Endothelial cell of umbilical vein (primary cell): ENCODE data around the gene GSDME. TPM values are rescaled to one million over a fixed set of nuclear protein-coding genes. Genes with fewer than 3 reads are reported as not detected.

Experiments
- BruUV-seq: library from RNA; stranded (reverse); fragments of 400-500 nt; replicated peaks from 2 replicates; lab custom pipeline; 2021; lab: Mats Ljungman, UMichigan
- CTCF ChIA-PET: fragments of 300-600, 350-600 bp; sonication (Branson Sonifier 250); formaldehyde crosslinking; loops from one replicate; lab custom pipeline; 2021; ENCODE audit warnings: antibody characterized with exemption, inconsistent platforms; lab: Charles Lee
- POLR2A ChIA-PET: fragments of 300-600, 350-600 bp; sonication (Branson Sonifier 250); formaldehyde crosslinking; loops from one replicate; lab custom pipeline; 2021; ENCODE audit warnings: antibody characterized with exemption, inconsistent platforms; lab: Charles Lee
- DNase-seq: peaks from one replicate; pipeline ENCODE4 v3.0.0-alpha.2; 2011; ENCODE audit warnings: low read depth, low spot score
- FAIRE-seq: peaks from 2 replicates; lab custom pipeline; 2011; peaks lifted over from hg19 to GRCh38; lab: Jason Lieb, UNC
- H2AFZ ChIP-seq: 2 replicates; pipeline ENCODE4 v1.6.0; 2012; ENCODE audit warnings: low read depth, low read length, control low read depth, inconsistent platforms
- H3K27ac ChIP-seq: 2 replicates; pipeline ENCODE4 v1.5.1; 2011; ENCODE audit warnings: low read depth, mild to moderate bottlenecking, control low read depth, low read length, moderate library complexity; ENCODE audit not compliant: insufficient read depth
- H3K27me3 ChIP-seq, 2 experiments: 2 replicates each; pipeline versions ENCODE4 v1.6.0 to v1.6.1; 2011; ENCODE audit warnings: low read length in 2 of 2, mixed read lengths in 1 of 2; ENCODE audit not compliant: control insufficient read depth in 2 of 2, insufficient read depth in 2 of 2
- H3K36me3 ChIP-seq, 2 experiments: 2 replicates in 1 of 2; 3 replicates in 1 of 2; pipeline ENCODE4 v1.5.1; 2011; ENCODE audit warnings: low read length in 2 of 2, mild to moderate bottlenecking in 1 of 2, moderate library complexity in 1 of 2; ENCODE audit not compliant: control insufficient read depth in 2 of 2, insufficient read depth in 2 of 2; ENCODE audit errors: extremely low read depth in 1 of 2
- H3K4me1 ChIP-seq: 3 replicates; pipeline ENCODE4 v1.5.1; 2011; ENCODE audit warnings: mild to moderate bottlenecking, low read length; ENCODE audit not compliant: control insufficient read depth, insufficient read depth; ENCODE audit errors: extremely low read depth
- H3K4me2 ChIP-seq: 2 replicates; pipeline ENCODE4 v1.6.1; 2011; ENCODE audit warnings: low read length, control low read depth, mixed read lengths; ENCODE audit not compliant: insufficient read depth
- H3K4me3 ChIP-seq, 3 experiments: fragments of 200-600 bp in 1 of 3; sonication (generic), shearing (Covaris generic) in 1 of 3; replicated peaks in 1 of 3; 2 replicates each; pipeline ENCODE4 v1.5.1; 2011 to 2016; ENCODE audit warnings: control low read depth in 3 of 3, low read length in 3 of 3, mild to moderate bottlenecking in 2 of 3, inconsistent platforms in 1 of 3, low read depth in 1 of 3, moderate library complexity in 1 of 3; ENCODE audit not compliant: insufficient read depth in 1 of 3
- H3K79me2 ChIP-seq: 2 replicates; pipeline ENCODE4 v1.6.0; 2012; ENCODE audit warnings: low read length, inconsistent platforms; ENCODE audit not compliant: control insufficient read depth, insufficient read depth
- H3K9ac ChIP-seq: replicated peaks from 2 replicates; pipeline ENCODE3; 2011; ENCODE audit warnings: low read length, control low read depth; ENCODE audit not compliant: insufficient read depth; ENCODE audit errors: extremely low read depth
- H3K9me1 ChIP-seq: replicated peaks from 3 replicates; pipeline ENCODE4 v1.6.0; 2011; ENCODE audit warnings: mild to moderate bottlenecking, low read length; ENCODE audit not compliant: control insufficient read depth, insufficient read depth; ENCODE audit errors: extremely low read depth
- H3K9me3 ChIP-seq: replicated peaks from 2 replicates; pipeline ENCODE4 v1.5.1; 2012; ENCODE audit warnings: low read length, inconsistent platforms; ENCODE audit not compliant: control insufficient read depth, insufficient read depth
- H4K20me1 ChIP-seq: replicated peaks from 2 replicates; pipeline ENCODE3; 2011; ENCODE audit warnings: mild to moderate bottlenecking, low read length; ENCODE audit not compliant: control insufficient read depth, insufficient read depth; ENCODE audit errors: extremely low read depth
- CTCF ChIP-seq, 2 donors: IDR thresholded peaks; 1 replicate in 1 of 2; 2 replicates in 1 of 2; pipeline ENCODE4 v1.5.1; 2011; ENCODE audit warnings: low read length in 2 of 2, mild to moderate bottlenecking in 2 of 2, moderate library complexity in 2 of 2, control low read depth in 1 of 2, inconsistent platforms in 1 of 2, low read depth in 1 of 2; ENCODE audit not compliant: insufficient read depth in 1 of 2; ENCODE audit errors: extremely low read depth in 1 of 2
- EZH2 ChIP-seq: IDR thresholded peaks from 2 replicates; pipeline ENCODE4 v1.6.1; 2012; ENCODE audit warnings: borderline replicate concordance, low read depth, mild to moderate bottlenecking, moderate library complexity, low read length, inconsistent platforms; ENCODE audit not compliant: severe bottlenecking
- FOS ChIP-seq: IDR thresholded peaks from 2 replicates; pipeline ENCODE4 v1.6.1; 2011; ENCODE audit warnings: mild to moderate bottlenecking, low read length, moderate library complexity, borderline replicate concordance; ENCODE audit not compliant: insufficient read depth
- GATA2 ChIP-seq: IDR thresholded peaks from 2 replicates; pipeline ENCODE4 v1.7.0; 2011; ENCODE audit warnings: low read depth, mild to moderate bottlenecking, moderate library complexity, mixed read lengths, low read length; ENCODE audit not compliant: insufficient read length, insufficient read depth
- JUN ChIP-seq: IDR thresholded peaks from 2 replicates; pipeline ENCODE4 v1.6.1; 2011; ENCODE audit warnings: borderline replicate concordance, low read depth; ENCODE audit not compliant: insufficient read length, insufficient read depth
- MAX ChIP-seq: IDR thresholded peaks from 2 replicates; pipeline ENCODE4 v1.6.1; 2011; ENCODE audit not compliant: insufficient read depth, insufficient read length
- MYC ChIP-seq: IDR thresholded peaks from one replicate; pipeline ENCODE4 v1.6.1; 2011; ENCODE audit warnings: mild to moderate bottlenecking, low read depth, low read length
- POLR2A ChIP-seq: IDR thresholded peaks from 2 replicates; pipeline ENCODE4 v1.6.1; 2012; ENCODE audit warnings: low read depth, mild to moderate bottlenecking, control low read depth, low read length
- POLR2AphosphoS5 ChIP-seq: IDR thresholded peaks from 2 replicates; pipeline ENCODE4 v1.6.1; 2012; ENCODE audit warnings: low read depth, mild to moderate bottlenecking, control low read depth, low read length, moderate library complexity; ENCODE audit not compliant: insufficient read depth
- dilution Hi-C: fragments of 300-500 bp; cut with MboI; formaldehyde crosslinking; loops from one replicate; pipeline ENCODE4 v1.15.0; 2019; ENCODE audit warnings: low sequenced_read_pairs; ENCODE audit not compliant: extremely low pct_ligation_motif_present
- intact Hi-C: fragments of 100-400 bp; cut with micrococcal nuclease; formaldehyde crosslinking; loops from one replicate; pipeline ENCODE4 v1.10.0; 2022
- polyA plus RNA-seq, 4 experiments: library from polyadenylated mRNA; depleted of rRNA in 3 of 4; stranded (reverse) in 3 of 4; unstranded in 1 of 4; fragments of >200 nt; gene quantifications; 2 replicates each; pipeline versions ENCODE4 v1.2.1 to v1.2.3, GENCODE V29; 2011 to 2012; ENCODE audit warnings: missing spikeins in 1 of 4
- total RNA-seq: library from RNA; stranded (reverse); gene quantifications from 2 replicates; pipeline ENCODE4 v1.2.3, GENCODE V29; 2021

Gene GSDME
- total and polyA plus RNA-seq, 2 donors (not counting 3 experiments of a cell fraction or from before 2014, with no cell fraction given): 21.1 to 23.4 TPM

GRCh38 chr7:24728503-24729364, 28.5 kb downstream of the GSDME start:
- no peaks in the 10 kb centered on the region for H3K79me2 ChIP-seq
- no peak overlapping the region for H3K4me3 ChIP-seq
- intact Hi-C loops: loop anchor here (1.0 to 5.0 kb wide), 2 partner anchors 27 to 156 kb away; partner anchors contain the start of gene PALS2
- TF ChIP-seq POLR2A (no peak), POLR2AphosphoS5 (no peak), CTCF (IDR thresholded peaks at IDR 0.05; ENCODE audit: extremely low read depth in 1 of 2, insufficient read depth in 1 of 2, low read depth in 1 of 2, low read length in 2 of 2) (no peak), MYC (no peak), GATA2 (no peak), MAX (no peak), FOS (no peak), JUN (no peak), EZH2 (no peak)
- H4K20me1 ChIP-seq: no peaks in the 10 kb centered on the region
- no peak for FAIRE-seq
- H3K27ac ChIP-seq: no peak overlapping the region
- BruUV-seq: no TSS peak
- no peaks in the 10 kb centered on the region for H3K36me3 ChIP-seq
- dilution Hi-C loops: no loop called here
- peak overlapping the region; percentile 21 for H3K4me2 ChIP-seq
- ChIA-PET POLR2A (no interaction called here), CTCF (interaction anchor here (1.0 to 1.5 kb wide), 4 partner anchors 28 to 366 kb away, joined by 3 to 6 read pairs (median 3); no protein-coding TSS in a partner anchor)
- no peak overlapping the region for H3K9ac ChIP-seq
- H3K4me1 ChIP-seq: peaks cover 16% of the 10 kb centered on the region
- H3K27me3 ChIP-seq: no peaks in the 10 kb centered on the region
- H3K9me3 ChIP-seq: no peaks in the 10 kb centered on the region
- DNase-seq: no peak
- no peaks in the 10 kb centered on the region for H3K9me1 ChIP-seq
- no peak overlapping the region for H2AFZ ChIP-seq
